Kidney (tissue), 14 donors: ENCODE measurements around the gene NDUFB7. TPM values are rescaled to one million over a fixed set of nuclear protein-coding genes. Genes with fewer than 3 reads are reported as not detected.

Experiments used
- DNase-seq, 5 donors: peaks; one replicate each; pipeline ENCODE4 v3.0.0-alpha.2; 2013 to 2020
- FAIRE-seq: peaks from 2 replicates; lab custom pipeline; 2012; peaks lifted over from hg19 to GRCh38; lab: Jason Lieb, UNC
- H3K27ac ChIP-seq, 2 donors: one replicate each; pipeline ENCODE4 v1.7.0; 2013; ENCODE audit warnings: low read depth in 2 of 2, low read length in 2 of 2, inconsistent platforms in 1 of 2
- H3K27me3 ChIP-seq: one replicate; pipeline ENCODE4 v1.7.1; 2013; ENCODE audit warnings: low read length, inconsistent platforms; ENCODE audit not compliant: control insufficient read depth, insufficient read depth
- H3K36me3 ChIP-seq, 3 donors: one replicate each; pipeline versions ENCODE4 v1.7.0 to v1.7.1; 2013; ENCODE audit warnings: low read length in 3 of 3, control low read depth in 1 of 3, inconsistent platforms in 1 of 3; ENCODE audit not compliant: insufficient read depth in 3 of 3, control insufficient read depth in 2 of 3
- H3K4me1 ChIP-seq, 3 donors: one replicate each; pipeline versions ENCODE4 v1.7.0 to v1.7.1; 2013; ENCODE audit warnings: low read length in 3 of 3, inconsistent platforms in 1 of 3, low read depth in 1 of 3; ENCODE audit not compliant: control insufficient read depth in 2 of 3, insufficient read depth in 2 of 3
- H3K4me3 ChIP-seq, 3 donors: one replicate each; pipeline versions ENCODE4 v1.7.0 to v1.8.1; 2013; ENCODE audit warnings: low read length in 3 of 3, control low read depth in 1 of 3, inconsistent platforms in 1 of 3
- H3K9ac ChIP-seq, 3 donors: one replicate each; pipeline versions ENCODE4 v1.7.0 to v1.7.1; 2013; ENCODE audit warnings: low read length in 3 of 3, control low read depth in 1 of 3, inconsistent platforms in 1 of 3
- H3K9me3 ChIP-seq, 3 donors: one replicate each; pipeline versions ENCODE4 v1.7.0 to v1.7.1; 2013; ENCODE audit warnings: low read length in 3 of 3, control low read depth in 1 of 3, inconsistent platforms in 1 of 3; ENCODE audit not compliant: control insufficient read depth in 2 of 3, insufficient read depth in 1 of 3
- intact Hi-C: fragments of 100-400 bp; cut with DNase I; formaldehyde crosslinking; loops from one replicate; pipeline ENCODE4 v1.11.1; 2022
- polyA plus RNA-seq: library from polyadenylated mRNA; stranded (reverse); fragments of 350-450 nt; fragmentation: Illumina TruSeq; extraction: RNeasy Lipid Tissue Mini Kit (QIAGEN cat#74804); gene quantifications from one replicate; pipeline ENCODE4 v1.2.3, GENCODE V29; 2014; ENCODE audit warnings: low read depth, low replicate concordance; ENCODE audit not compliant: insufficient read depth
- total RNA-seq: library from RNA; stranded (reverse); fragmentation: NEBNext Ultra II Directional; extraction: Animal tissue kit (Norgen Biotek cat#: 25700); gene quantifications from one replicate; pipeline ENCODE4 v1.2.1, GENCODE V29; 2021
- TF ChIP-seq, protein P1 (sequence below): IDR thresholded peaks from 3 replicates; pipeline ENCODE4 v1.5.1; 2012; ENCODE audit warnings: mild to moderate bottlenecking, moderate library complexity, borderline replicate concordance; ENCODE audit not compliant: insufficient read depth; ENCODE audit errors: extremely low read depth
- donor health status: control.
- donor health status: control.
- donor health status: control.
- donor health status: control.
- donor health status: control.
- donor health status: DM: yes; HTN: yes; CAD: no.
- donor health status: Normal renal cell carcinoma (clear cell type).

Gene NDUFB7
- total and polyA plus RNA-seq, 2 donors from 2014 or later = 146 to 894 TPM

DNA sequence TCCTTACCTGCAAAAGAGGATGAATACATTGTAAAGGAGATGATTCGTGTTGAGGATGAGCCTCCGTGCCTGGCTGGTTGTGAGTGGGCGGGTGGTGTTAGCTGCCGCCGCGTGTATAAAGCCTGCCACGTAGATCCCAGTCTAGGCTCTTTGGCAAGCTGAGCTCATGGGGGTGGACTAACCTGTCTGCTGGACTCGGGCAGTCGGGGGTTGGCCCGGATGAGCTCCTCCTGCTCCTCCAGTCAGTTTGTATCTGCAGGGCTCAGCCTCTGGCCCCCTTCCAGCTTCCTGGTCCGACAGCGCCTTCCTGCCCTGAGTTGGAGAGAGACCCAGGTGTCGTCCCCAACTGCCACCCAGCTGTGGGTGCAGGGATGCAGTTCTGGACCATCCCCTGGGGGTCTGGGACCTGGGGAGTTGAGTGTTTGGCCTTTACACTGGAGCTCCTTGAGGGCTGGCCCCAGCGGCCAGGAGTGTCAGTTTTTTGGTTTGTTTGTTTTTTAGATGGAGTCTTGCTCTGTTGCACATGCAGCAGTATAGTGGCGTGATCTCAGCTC lies 21.6 kb downstream of the NDUFB7 start:
- H3K27me3 ChIP-seq = no peaks in the 10 kb centered on the region
- DNase-seq = peak in 1 of 5 donors; percentile 82
- no peaks in the 10 kb centered on the region for H3K9me3 ChIP-seq
- intact Hi-C loops = no loop called here
- TF ChIP-seq, protein P1, sequence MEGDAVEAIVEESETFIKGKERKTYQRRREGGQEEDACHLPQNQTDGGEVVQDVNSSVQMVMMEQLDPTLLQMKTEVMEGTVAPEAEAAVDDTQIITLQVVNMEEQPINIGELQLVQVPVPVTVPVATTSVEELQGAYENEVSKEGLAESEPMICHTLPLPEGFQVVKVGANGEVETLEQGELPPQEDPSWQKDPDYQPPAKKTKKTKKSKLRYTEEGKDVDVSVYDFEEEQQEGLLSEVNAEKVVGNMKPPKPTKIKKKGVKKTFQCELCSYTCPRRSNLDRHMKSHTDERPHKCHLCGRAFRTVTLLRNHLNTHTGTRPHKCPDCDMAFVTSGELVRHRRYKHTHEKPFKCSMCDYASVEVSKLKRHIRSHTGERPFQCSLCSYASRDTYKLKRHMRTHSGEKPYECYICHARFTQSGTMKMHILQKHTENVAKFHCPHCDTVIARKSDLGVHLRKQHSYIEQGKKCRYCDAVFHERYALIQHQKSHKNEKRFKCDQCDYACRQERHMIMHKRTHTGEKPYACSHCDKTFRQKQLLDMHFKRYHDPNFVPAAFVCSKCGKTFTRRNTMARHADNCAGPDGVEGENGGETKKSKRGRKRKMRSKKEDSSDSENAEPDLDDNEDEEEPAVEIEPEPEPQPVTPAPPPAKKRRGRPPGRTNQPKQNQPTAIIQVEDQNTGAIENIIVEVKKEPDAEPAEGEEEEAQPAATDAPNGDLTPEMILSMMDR = no peak
- H3K4me1 ChIP-seq = peaks cover 0 to 34% (median 17%) of the 10 kb centered on the region in 3 donors
- no peak for FAIRE-seq
- no peak overlapping the region for H3K9ac ChIP-seq
- no peaks in the 10 kb centered on the region for H3K36me3 ChIP-seq
- H3K27ac ChIP-seq = no peak overlapping the region
- no peak overlapping the region for H3K4me3 ChIP-seq

DNA sequence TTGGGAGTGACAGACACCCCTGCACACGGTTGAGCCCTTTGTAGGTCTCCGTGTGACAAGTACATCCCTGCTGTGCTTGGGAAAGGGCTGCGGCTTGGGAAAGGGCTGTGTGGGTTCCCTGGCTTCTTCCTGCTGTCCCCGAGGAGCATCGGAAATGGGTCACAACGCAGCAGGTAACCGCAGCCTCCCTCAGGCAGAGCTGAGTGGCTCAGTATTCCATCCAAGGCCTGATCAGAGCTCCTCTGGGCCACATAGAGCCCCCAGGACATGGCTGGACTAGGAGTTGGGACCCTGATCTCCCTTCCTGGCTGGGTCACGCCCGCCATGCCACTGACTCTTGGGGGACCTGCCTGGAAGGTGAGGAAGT lies 26.2 kb downstream of the NDUFB7 start:
- DNase-seq (no peak), FAIRE-seq (no peak)
- H3K36me3 ChIP-seq = no peaks in the 10 kb centered on the region
- H3K27me3 ChIP-seq = no peaks in the 10 kb centered on the region
- H3K4me3 ChIP-seq = peak overlapping the region in 2 of 3 donors; percentile 16 to 32
- intact Hi-C loops = no loop called here
- TF ChIP-seq, protein P1 = no peak
- peak overlapping the region; percentile 51 to 74 for H3K27ac ChIP-seq
- no peaks in the 10 kb centered on the region for H3K9me3 ChIP-seq
- no peak overlapping the region for H3K9ac ChIP-seq
- H3K4me1 ChIP-seq = peaks cover 0 to 20% (median 11%) of the 10 kb centered on the region in 3 donors

DNA sequence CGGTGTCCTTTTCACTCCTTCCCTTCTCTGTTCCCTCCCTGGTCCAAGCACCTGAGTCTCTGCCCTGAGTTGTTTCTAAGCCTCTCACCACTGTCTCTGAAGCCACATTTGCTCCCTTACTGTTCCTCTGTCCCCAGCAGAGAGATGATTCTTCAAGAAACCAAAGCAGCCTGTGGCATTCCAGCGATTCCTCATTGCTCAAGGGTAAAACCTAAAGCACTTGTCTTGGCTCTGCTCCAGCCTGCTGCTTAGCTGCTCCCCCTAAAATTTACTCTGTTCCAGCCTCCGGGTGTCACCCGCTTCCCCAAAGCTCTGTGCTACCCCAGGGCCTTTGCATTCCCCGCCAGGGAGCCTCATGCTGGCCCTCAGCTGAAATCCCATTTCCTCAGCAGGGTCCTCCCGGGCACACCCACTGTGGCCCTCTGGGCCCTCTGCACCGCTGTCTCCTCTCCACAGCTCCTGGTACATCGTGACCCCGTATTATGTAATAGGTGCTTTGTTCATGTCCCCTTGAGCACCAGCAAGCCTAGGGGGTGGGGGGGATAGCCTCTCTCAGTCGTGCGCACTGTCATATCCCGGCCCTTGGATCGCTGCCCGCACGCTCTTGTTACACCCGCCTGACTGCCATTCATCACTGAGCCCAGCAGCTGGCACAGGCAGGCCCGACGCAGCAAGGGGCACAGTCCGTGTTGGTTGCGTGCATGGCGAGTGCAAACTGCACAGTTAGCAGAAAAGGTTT lies 26.7 kb downstream of the NDUFB7 start:
- Histone ChIP-seq H3K27me3 (no peaks in the 10 kb centered on the region), H3K9me3 (no peaks in the 10 kb centered on the region), H3K9ac (peak overlapping the region in 1 of 3 donors; percentile 4), H3K4me3 (no peak overlapping the region), H3K4me1 (peaks cover 0 to 16% (median 11%) of the 10 kb centered on the region in 3 donors), H3K27ac (peak overlapping the region; percentile 27 to 74), H3K36me3 (no peaks in the 10 kb centered on the region)
- peak in 2 of 5 donors; percentile 69 to 85 for DNase-seq
- intact Hi-C loops = no loop called here
- no peak for FAIRE-seq
- TF ChIP-seq, protein P1 = no peak
